Activated CD4-positive, alpha-beta T cell treated with anti-CD3 and anti-CD28 coated beads, Interleukin-2, Interleukin-4, amounts not matched to agents 100 ng/mL and 50 ng/mL, durations not matched to agents 16 hours and 8 hours (primary cell): ENCODE data around the gene RIN1.

Experiments used
- DNase-seq: peaks from one replicate; pipeline ENCODE4 v3.0.0-alpha.2; 2020; ENCODE audit warnings: low spot score

RIN1 gene

DNA sequence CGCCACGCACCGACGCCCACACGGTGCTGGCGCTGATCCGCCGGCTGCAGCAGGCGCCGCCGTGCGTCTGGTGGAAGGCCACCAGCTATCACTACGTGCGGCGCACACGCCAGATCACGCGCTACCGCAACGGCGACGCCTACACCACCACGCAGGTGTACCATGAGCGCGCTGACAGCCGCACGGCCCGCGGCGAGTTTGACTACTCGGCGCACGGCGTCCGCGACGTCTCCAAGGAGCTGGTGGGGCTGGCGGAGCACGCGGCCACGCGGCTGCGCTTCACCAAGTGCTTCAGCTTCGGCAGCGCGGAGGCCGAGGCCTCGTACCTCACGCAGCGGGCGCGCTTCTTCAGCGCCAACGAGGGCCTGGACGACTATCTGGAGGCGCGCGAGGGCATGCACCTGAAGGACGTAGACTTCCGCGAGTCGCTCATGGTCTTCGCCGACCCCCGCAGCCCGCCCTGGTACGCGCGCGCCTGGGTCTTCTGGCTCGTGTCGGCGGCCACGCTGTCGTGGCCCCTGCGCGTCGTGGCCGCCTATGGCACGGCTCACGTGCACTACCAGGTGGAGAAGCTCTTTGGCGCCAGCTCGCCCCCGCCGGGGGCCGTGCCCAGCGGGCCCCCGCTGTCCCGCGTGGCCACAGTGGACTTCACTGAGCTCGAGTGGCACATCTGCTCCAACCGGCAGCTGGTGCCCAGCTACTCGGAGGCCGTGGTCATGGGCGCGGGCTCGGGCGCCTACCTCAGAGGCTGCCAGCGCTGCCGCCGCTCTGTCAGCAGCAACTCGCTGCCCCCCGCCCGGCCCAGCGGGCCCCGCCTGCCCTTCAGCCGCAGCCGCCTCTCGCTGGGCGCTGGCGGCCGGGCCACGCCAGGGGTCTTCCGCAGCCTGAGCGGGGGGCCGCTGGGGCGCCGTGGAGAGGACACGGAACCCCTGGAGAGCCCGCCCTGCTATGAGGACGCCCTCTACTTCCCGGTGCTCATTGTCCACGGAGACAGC is 41.3 kb downstream of the RIN1 start:
- no peak for DNase-seq

DNA sequence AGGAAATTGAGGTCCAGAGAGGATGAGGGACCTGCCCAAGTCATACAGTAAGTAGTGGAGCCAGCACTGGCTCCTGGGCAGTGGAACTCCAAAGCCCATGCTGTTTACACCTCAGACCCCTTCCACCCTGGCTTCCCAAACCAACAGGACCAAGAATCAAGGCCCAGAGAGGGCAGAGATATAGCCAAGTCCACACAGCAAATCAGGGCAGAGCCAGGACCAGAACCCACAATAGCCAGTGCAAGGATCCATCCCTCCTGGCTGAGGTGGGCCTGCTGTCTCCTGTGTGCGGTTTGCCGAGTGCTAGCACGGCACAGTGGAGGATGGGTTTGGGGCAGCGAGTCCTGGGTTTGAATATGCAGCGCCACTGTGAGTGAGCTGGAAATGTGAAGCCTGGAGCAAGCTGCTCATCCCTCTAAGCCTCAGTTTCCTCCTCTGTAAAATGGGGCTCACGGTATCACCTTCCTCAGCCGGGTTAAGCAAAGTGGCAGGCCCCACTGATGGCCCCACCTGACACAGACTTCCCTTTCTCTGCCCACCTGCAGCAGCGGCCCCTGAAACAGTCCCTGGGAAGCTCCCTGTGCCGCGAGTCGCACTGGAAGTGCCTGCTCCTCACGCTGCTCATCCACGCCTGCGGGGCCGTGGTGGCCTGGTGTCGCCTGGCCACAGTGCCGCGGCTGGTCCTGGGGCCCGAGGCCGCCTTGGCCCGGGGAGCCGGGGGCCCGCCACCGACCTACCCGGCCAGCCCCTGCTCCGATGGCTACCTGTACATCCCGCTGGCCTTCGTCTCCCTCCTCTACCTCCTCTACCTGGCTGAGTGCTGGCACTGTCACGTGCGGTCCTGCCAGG is 42.2 kb downstream of the RIN1 start:
- no peak for DNase-seq

GRCh38 chr11:66293352-66293751 is 42.9 kb downstream of the RIN1 start:
- no peak for DNase-seq

GRCh38 chr11:66292543-66293332 is 43.5 kb downstream of the RIN1 start:
- DNase-seq = no peak

GRCh38 chr11:66291706-66292542 is 44.3 kb downstream of the RIN1 start, which contains the start of gene TMEM151A:
Gene TMEM151A, plus strand, starts transcription at chr11:66291894. Its CDS starts 120 bp downstream, at chr11:66292014.
- DNase-seq = no peak

DNA sequence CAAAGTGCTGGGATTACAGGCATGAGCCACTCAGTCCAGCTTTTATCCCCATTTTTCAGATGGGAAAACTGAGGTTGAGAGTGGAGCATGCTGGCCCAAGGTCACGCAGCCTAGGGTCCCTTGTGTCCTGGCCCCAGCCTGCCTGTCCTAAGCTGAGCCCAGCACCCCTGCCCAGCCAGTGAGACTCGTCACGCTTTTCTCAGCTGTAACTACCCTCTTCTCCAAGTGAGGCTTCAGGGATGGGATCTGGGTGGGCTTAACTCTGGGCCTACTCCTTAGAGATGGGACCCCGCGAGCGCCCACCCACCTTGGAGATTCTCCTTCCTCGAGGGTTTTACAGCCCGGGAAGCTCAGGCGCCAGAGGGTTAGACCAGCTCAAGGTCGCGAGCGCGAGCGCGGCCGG is 44.9 kb downstream of the RIN1 start:
- no peak for DNase-seq

- DNase-seq = no peak
Observed at GRCh38 chr11:66290330-66290621, 46.0 kb downstream of the RIN1 start.

DNA sequence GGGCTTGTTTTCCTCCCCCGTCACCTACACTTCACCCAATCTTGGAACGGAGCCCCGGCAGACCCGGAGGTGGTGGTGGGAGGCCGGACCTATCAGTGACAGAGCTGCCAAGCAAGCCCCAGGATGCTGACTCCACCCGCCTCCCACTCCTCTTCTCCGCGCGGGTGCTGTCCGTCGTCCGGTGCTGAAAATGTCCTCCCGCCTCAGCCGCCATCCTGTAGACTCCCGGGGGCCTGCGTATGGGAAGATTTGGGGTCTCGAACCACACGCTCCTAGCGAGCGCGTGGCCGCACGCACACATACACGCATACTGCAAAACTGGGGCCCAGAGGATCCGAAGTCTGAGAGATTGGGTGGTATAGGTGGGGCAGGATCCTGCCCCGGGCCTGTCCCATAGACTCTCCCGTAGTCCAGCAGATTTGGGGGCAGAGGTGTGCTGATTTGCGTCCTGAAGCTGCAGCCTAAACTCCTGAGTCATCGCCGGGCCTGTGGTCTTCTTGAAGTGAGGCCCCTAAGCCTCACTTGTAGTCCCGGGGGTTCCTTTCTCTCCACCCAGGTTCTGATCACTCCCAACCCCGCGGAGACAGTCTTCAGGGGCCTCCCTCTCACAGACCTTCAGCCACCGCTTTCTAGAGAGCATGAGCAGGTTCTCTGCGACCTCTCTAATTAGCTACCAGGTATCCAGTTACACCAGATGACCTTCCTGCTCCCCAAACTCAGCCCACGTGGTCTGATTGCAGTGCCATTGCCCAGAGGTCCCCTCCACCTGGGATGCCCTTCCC is 46.5 kb downstream of the RIN1 start:
- DNase-seq = peak; percentile 76

- peak; percentile 100 for DNase-seq
Observed at GRCh38 chr11:66288671-66289547, 47.3 kb downstream of the RIN1 start, which contains the start of gene YIF1A. Gene YIF1A, minus strand, starts transcription at chr11:66289143. Its CDS starts 158 bp downstream, at chr11:66288985.

GRCh38 chr11:66287889-66288670 is 48.2 kb downstream of the RIN1 start:
- no peak for DNase-seq

DNA sequence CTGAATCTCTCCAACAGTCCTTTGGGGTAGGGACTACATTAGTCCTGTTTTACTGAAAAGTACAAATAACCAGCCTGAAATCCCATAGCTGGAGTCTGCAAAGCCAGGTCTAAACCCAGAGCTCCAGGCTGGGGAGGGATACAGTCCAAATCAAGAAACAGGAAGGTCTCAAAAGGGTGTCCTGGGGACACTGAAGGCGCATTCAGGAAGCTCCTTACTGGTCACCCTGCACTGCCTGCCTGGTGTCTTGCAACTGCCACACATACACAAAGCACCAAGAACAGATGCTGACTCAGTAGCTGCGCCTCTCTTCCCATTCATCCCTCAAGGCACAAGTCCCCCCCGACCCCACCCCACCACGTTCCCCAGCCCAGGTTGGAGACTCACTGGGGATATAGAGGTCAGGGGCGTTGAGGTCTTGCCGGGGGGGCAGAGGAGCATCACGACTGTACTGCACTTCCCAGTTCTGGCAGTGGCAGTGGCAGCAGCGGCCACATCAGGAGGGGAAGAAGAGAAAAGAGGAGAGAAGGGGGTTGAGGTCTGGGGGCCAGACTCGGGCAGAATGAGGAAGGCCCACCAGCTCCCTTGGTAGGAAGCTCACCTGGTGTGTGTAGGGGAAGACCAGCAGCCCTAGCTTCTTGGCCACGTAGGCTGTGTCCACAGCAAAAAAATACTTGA is 48.9 kb downstream of the RIN1 start:
- DNase-seq = no peak

DNA sequence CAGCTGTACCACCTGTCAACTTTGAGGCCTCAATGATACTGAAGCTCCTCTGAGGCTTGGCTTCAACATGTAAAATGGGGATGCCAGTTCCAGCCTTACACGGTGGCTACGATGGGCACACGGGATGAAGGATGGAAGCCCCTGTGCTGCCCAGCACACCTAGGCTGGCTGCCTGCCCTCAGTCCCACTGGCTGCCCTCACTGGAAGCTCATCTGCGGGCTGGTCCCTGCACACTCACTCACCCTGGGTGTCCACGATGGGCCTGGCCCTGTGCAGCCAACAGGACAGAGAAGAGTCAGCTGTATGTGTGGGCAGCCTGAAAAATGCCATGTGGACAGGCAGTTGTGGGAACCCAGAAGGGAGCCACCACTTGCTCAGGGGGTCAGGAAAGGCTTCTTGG is 49.5 kb downstream of the RIN1 start:
- DNase-seq = no peak

DNA sequence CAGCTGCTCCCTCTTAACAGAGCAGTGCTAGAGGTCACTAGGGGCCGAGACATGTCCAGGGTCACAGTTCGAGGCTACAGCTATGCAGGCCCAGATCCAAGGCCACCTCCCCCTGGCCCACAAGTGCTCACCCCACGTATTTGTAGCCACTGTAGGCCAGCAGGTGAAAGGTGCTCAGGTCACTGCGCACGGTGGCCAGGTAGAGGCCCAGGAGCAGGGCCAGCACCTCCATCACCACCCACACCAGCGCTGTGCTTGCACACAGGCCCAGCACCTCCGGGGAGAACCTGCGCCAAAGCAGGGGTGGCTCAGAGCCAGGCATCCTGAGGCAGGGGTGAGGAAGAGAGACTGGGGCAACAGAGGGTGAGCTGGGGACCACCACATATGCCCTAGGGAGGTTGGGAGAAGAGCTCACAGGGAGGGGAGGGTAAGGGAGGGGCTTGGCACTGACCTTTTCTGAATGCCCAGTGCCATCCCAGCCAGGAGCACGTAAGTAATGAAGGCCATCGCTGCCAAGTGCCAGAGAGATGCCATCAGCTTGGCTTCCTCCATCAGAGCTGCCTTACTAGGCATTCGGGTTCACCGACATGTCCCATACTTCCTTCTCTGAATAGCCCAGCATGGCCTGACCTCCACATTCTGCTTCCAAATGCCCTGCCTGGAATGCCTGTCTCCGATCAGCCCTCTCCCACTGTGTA is 50.8 kb downstream of the RIN1 start:
- DNase-seq = no peak

- no peak for DNase-seq
Observed at GRCh38 chr11:66284526-66285078, 51.6 kb downstream of the RIN1 start.

- no peak for DNase-seq
Observed at GRCh38 chr11:66283461-66284105, 52.7 kb downstream of the RIN1 start.
